MG63 (cell line): ENCODE data around the gene SIGLEC10. TPM values are rescaled to one million over a fixed set of nuclear protein-coding genes. Genes with fewer than 3 reads are reported as not detected.

Source experiments
- DNase-seq: peaks from one replicate; pipeline ENCODE4 v3.0.0-alpha.2; 2020
- H3K27me3 ChIP-seq: fragments of 250-450 bp; sonication (Bioruptor Pico); 2 replicates; pipeline ENCODE4 v1.5.1; 2020; ENCODE audit warnings: mild to moderate bottlenecking, moderate library complexity
- H3K36me3 ChIP-seq: fragments of 250-450 bp; sonication (Bioruptor Pico); 2 replicates; pipeline ENCODE4 v1.5.1; 2020; ENCODE audit warnings: mild to moderate bottlenecking, moderate library complexity
- H3K4me3 ChIP-seq: fragments of 250-450 bp; sonication (Bioruptor Pico); 2 replicates; pipeline ENCODE4 v1.5.1; 2020; ENCODE audit warnings: mild to moderate bottlenecking, moderate library complexity
- H3K9me3 ChIP-seq: fragments of 250-450 bp; sonication (Bioruptor Pico); 2 replicates; pipeline ENCODE4 v1.5.1; 2020; ENCODE audit warnings: mild to moderate bottlenecking, moderate library complexity
- total RNA-seq: library from RNA; depleted of rRNA; stranded (reverse); fragments of >200 nt; shearing (Covaris generic); gene quantifications from 2 replicates; pipeline ENCODE4 v1.2.3, GENCODE V29; 2014; ENCODE audit warnings: low replicate concordance

SIGLEC10 gene
- total RNA-seq, 1 experiment from 2014 or later: not detected

DNA sequence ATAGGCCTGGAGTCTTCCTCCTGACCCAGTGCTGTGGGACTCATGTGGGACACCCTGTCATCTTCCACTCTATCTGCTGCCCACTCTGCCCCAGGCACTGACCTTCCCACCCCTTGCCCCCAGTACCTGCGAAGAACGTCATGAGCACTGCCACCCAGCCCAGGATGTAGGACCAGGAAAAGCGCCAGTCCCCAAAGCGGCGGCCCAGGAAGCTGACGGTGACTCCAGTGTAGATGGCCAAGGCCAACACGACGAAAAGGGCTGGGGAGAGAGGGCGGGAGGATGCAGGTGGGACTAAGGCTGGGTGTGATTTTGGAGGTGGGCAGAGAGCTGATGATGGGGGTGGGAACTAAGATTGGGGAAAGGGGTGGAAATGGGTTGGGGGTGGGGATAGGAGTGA, 37.1 kb downstream of the SIGLEC10 start:
- H3K9me3 ChIP-seq: no peaks in the 10 kb centered on the region
- H3K4me3 ChIP-seq: no peak overlapping the region
- H3K36me3 ChIP-seq: no peaks in the 10 kb centered on the region
- H3K27me3 ChIP-seq: no peaks in the 10 kb centered on the region
- no peak for DNase-seq

DNA sequence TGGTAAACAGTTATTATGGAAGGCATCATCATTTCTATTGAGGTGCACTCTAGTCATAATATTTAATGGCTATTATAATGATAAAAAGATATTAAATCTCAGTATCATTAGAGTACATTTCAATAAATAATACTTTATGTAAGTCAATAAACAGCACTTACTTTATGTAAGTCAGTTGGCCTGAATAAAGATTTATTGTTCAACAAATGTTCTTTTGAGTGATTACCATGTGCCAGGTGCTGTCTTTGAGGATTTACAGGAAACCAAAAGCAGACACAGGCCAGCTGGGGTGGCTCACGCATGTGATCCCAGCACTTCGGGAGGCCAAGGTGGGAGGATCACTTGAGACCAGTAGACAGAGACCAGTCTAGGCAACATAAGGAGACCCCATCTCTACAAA, 40.0 kb downstream of the SIGLEC10 start:
- DNase-seq: no peak
- Histone ChIP-seq H3K36me3 (no peaks in the 10 kb centered on the region), H3K27me3 (no peaks in the 10 kb centered on the region), H3K9me3 (no peaks in the 10 kb centered on the region), H3K4me3 (no peak overlapping the region)

DNA sequence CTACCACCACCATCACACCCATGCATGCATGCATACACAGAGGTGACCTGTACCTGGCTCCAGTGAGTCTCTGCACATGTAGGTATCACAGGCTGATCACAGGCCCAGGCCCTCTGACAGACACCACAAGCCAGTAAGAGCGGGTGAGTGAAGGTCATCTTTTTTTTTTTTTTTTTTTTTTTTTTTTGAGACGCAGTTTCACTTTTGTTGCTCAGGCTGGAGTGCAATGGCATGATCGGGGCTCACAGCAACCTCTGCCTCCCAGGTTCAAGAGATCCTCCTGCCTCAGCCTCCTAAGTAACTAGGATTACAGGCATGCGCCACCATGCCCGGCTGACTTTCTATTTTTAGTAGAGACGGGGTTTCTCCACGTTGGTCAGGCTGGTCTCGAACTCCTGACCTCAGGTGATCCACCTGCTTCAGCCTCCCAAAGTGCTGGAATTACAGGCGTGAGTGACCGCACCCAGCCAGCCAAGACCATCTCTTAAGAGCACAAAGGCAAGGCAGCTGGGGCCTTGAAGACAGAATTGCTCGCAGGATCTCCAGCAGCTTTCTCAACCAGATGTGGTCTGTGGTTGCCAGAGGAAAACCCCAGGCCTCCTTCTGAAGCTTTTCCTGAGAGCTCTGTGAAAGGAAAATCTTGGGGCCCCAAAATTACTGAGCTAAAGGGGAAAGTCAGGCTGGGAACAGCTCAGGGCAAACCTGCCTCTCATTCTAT, 41.8 kb downstream of the SIGLEC10 start:
- Histone ChIP-seq H3K27me3 (no peaks in the 10 kb centered on the region), H3K36me3 (no peaks in the 10 kb centered on the region), H3K4me3 (no peak overlapping the region), H3K9me3 (no peaks in the 10 kb centered on the region)
- DNase-seq: no peak

DNA sequence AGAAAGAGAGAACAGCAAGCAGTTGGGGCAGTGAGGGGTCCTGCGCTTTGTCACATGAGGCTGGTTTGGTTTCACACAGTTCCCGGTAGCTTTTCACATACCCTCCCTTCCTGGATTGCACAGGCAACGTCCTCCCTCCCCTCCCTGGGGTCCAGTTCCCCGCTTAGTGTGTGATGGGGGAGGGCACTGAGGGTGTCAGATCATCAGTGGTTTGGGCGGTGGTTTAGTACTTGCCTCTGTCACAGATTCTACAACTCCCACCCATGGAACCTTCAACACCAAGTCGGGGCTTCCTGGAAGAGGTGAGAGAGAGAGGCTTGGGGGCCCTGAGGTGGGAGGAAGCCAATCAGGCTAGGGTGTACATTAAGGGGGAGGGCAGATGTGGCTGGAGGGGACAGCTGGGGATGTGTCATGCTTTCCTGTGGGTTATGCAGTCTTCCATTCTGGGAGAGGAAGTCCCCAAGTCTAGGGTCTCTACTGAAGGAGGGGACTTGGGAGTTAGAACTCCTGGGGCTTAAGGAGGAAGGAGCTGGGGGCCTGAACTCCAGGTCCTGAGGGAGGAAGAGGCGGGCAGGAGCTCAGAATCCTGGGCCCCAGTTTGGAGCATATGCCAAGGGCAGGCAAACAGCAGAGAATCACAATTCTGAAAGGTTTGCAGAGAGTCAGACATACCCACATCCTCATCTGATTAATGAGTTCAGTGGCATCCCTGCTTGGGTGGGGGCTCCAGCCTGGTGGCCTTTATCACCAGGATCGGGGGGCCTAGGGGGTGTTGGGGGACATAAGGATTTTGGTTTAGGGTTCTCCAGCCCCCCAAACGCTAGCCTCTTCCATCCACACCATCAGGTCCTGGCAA, 44.6 kb downstream of the SIGLEC10 start, which contains the start of gene NKG7:
TSS of gene NKG7 (minus strand) at position 6 of the 856 bp plus-strand sequence. CDS start 119 bp downstream, outside the sequence.
- Histone ChIP-seq H3K36me3 (no peaks in the 10 kb centered on the region), H3K27me3 (no peaks in the 10 kb centered on the region), H3K9me3 (no peaks in the 10 kb centered on the region), H3K4me3 (no peak within 1 kb of the TSS)
- no peak for DNase-seq

DNA sequence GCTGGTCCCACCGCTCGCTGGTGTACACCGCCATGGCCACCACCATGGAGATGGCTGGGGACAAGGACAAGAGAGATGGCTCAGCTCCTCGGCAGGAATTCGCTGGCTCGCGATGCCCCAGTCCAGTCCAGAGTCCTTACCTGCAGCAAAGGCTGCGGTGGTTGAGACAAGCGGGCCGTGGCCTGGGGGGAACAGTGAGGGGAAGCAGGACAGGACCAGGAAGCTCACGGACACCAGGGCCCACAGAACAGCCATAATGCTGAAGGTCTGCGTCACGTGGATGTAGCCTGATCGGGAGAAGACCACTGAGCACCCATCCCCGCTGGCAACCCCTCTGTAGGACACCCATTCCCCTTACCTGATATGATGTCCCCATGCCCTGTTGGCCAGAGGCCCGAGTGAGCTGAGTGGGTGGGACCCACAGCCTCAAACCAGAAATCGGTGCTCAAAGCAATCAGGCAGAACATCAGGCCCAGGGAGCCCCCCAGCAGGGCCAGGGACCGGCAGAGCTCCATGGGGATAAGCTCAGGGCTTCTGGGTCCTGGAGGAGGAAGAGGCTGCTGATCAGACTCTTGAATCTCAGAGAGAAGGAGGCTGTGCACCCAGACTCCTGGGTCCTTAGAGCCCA, 45.3 kb downstream of the SIGLEC10 start:
- Histone ChIP-seq H3K4me3 (no peak overlapping the region), H3K9me3 (no peaks in the 10 kb centered on the region), H3K36me3 (no peaks in the 10 kb centered on the region), H3K27me3 (no peaks in the 10 kb centered on the region)
- DNase-seq: no peak

DNA sequence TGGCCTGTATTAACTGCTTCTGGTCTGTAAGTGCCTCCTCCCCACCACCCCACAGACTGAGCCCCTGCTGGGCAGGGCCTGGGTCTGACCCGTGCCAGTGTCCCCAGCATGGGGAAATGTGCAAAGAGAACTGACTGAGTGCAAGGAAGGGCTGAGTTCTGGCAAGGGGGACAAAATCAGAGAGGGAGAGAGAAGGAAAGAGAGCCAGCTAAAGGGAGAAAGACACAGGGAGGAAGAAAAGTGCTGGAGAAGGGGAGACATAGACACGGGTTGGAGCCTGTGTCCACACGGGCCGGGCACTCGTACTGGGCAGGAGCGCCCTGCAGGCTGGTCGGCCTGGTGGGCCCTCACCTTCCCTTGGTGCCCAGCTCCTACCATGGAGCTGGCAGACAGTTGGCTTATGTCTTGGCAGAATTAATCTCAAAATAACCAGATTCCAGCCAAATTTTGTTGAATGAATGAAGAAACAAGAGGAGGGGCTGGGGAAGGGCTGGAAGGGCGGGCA, 46.2 kb downstream of the SIGLEC10 start:
- Histone ChIP-seq H3K4me3 (no peak overlapping the region), H3K36me3 (no peaks in the 10 kb centered on the region), H3K9me3 (no peaks in the 10 kb centered on the region), H3K27me3 (no peaks in the 10 kb centered on the region)
- DNase-seq: no peak

DNA sequence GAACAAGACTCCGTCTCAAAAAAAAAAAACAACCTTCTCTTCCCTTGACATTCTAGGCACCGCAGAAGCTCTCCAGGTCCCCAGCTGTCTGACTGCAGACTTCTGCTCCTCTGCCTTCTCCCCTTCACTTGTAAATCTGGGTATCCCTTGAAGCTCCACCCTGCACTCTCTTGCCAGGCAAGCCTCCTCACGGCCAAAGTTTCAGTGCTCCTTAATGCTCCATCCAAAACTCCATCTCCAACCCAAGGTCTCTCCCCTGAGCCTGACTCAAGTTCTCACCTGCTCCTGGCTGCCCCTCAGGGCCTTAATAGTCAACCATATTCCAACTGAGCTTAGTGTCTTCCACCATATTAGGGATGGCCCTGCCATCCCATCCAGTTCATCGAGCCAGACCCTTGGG, 47.2 kb downstream of the SIGLEC10 start:
- Histone ChIP-seq H3K27me3 (no peaks in the 10 kb centered on the region), H3K4me3 (no peak overlapping the region), H3K36me3 (no peaks in the 10 kb centered on the region), H3K9me3 (no peaks in the 10 kb centered on the region)
- DNase-seq: no peak

DNA sequence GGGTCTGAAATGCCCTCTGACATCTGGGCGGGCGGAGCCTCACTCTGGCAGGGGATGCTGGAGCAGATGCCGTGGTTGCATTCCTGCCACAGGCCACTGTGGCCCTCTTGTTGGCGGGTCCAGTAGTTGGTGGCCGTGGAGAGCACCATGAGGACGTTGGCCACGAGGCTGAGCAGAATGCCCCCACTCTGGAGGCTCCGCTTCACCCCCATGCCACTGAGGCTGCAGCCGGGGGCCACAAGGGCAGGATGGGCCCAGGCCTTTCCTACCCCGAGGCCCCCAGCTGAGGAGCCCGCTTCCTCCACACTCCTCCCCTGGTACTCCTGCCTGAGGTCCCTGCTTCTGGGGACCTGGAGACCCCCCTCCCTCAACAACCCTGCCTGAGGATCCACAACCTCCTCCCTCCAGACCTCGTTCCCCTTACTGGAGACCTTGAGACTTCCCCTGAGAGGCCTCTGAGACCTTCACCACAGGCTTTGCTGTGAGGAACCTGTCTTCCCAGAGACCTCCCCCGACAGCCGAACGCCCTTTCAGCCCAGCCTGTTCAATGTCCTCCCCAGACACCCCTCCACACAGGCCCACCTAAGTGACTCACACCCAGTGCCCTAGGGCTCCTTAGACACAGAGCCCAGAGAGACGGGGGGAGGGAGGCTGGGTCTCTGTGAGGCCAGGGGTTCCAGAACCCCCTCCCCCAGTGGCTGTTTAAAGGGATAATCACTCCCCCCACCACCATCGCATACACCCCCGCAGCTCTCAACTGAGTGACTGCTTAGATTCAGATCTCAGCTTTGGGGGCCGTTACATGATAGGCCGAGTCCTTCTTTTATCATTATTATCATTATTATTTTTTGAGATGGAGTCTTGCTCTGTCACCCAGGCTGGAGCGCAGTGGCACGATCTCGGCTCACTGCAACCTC, 48.8 kb downstream of the SIGLEC10 start, which contains the start of gene CLDND2:
TSS of gene CLDND2 (minus strand) at position 638 of the 917 bp plus-strand sequence. CDS start at position 212, 426 bp downstream.
- Histone ChIP-seq H3K9me3 (no peaks in the 10 kb centered on the region), H3K4me3 (peak within 1 kb of the TSS; percentile 98), H3K36me3 (0 out of 2 replicates have a peak, but pooled peaks cover 2% of the 10 kb centered on the region), H3K27me3 (no peaks in the 10 kb centered on the region)
- no peak for DNase-seq

DNA sequence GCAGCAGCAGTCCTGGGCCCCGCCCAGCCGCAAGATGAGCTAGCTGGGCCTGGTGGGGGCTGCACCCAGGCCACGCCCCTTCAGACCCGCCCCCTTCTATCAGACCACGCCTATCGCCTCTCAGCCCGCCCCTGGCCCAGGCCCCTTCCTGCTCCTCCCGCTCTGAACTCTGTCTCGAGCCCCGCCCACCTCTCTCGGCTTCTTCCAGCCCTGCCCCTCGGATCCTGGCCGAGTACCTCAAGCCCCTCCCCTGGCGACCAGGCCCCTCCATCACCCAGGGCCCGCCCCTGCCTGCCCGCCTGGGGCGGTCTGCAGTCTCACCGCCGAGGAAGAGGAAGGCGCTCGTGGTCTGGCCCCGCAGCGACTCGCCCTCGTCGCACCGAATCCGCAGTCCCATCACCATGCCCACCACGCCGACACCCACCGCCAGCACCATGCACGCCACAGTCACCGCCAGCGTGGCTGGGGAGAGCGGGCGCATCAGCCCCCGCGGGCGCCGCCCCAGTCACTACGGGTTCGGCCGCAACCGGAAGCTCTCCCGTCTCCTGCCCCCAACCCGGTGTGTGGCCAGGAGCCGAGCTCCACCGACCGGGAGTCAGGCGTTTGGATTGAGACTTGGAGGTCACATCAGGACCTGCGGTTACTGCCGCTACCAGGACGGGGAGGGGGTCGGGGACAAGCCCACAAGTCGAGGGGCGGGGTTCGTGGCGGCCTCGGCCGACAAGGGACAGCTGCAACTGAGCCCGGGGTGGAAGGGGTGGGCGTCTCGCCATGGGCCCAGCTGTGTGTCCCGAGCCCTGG, 49.7 kb downstream of the SIGLEC10 start:
- Histone ChIP-seq H3K9me3 (no peaks in the 10 kb centered on the region), H3K27me3 (no peaks in the 10 kb centered on the region), H3K4me3 (peak overlapping the region; percentile 98), H3K36me3 (0 out of 2 replicates have a peak, but pooled peaks cover 2% of the 10 kb centered on the region)
- DNase-seq: peak; percentile 98

DNA sequence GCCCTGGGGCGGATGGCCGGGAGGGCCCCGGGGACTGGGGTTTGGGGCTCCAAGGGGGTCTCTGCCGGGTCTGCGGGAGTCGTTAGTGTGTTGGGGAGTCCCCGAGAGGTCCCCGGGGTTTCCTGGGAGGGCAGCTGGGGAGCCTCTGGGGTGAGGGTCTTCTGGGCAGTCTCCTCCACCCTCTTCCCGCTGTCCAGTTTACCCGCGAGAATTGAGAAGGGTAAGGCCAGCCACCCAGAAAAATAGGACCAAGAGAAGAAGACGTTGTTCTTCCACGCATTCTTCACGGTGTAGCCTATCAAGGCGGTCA, 50.2 kb downstream of the SIGLEC10 start:
- Histone ChIP-seq H3K4me3 (peak overlapping the region; percentile 98), H3K36me3 (peaks cover 6% of the 10 kb centered on the region; the same call in 1 of the 2 replicates), H3K9me3 (no peaks in the 10 kb centered on the region), H3K27me3 (no peaks in the 10 kb centered on the region)
- DNase-seq: no peak

DNA sequence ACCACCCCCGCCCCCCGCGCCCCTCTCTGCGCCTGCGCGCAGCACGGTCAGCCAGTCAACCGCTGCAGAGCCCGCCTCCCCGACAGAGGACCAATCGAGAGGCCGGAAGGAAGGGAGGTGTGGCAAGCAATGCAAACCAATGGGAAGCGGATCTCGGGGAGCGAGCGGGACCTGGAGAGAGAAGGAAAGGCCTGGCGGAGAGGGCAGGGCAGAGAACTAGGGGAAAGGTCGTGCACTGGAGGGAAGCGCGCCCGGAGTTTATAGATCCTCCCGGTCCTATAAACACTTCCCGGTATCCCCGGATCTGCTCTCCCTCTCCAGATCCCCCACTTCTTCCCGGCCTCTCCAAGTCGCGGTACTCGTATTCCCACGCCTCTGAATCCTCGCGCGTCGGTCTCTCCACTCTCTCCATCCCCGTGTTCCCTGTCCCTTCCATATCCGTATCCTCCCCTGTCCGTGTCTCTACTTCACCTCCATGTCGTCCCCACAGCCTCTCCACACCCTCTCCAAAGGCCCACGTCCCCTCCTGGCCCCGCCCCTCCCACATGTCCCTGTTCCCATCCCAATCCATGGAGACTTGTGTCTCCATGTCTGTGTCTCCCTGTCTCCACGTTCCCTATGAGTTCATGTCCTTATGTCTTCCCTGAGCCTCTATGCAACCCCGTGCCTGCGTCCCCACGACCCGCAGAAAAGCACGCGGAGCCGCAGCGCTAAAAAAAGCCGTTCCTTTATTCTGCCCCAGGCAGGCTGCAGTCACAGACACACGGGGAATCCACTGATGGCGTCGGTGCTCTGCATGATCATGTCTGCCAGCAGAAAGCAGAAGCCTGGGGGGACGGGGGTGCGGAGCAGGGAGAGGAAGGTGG, 50.8 kb downstream of the SIGLEC10 start:
- Histone ChIP-seq H3K36me3 (peaks cover 7% of the 10 kb centered on the region; the same call in 1 of the 2 replicates), H3K9me3 (no peaks in the 10 kb centered on the region), H3K27me3 (no peaks in the 10 kb centered on the region), H3K4me3 (peak overlapping the region; percentile 98)
- peak; percentile 99 for DNase-seq

DNA sequence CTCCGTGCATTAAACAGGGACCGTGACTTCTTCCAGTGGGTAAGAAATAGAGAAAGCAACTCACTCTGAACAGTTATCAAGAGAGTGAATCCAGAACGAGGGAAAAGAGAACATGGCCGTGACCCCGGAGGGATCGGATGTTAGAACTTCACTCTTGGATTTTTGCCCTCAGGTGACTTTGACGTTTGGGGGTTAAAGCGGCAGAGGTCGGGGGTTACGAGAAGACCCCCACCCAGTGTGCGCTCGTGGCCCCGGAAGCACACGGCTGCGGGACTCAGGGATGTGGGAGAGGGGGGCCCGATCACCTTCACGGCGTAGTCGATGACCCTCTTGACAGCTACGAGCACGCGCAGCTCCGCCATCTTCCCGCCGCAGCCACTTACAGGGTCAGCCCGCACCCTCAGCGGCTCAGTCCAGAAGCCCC, 51.5 kb downstream of the SIGLEC10 start, which contains the start of gene ETFB:
TSS of gene ETFB (minus strand) at position 424 of the 424 bp plus-strand sequence. CDS start at position 362, 62 bp downstream.
- DNase-seq: no peak
- peaks cover 7% of the 10 kb centered on the region for H3K36me3 ChIP-seq
- H3K4me3 ChIP-seq: peak within 1 kb of the TSS; percentile 98
- no peaks in the 10 kb centered on the region for H3K9me3 ChIP-seq
- no peaks in the 10 kb centered on the region for H3K27me3 ChIP-seq

DNA sequence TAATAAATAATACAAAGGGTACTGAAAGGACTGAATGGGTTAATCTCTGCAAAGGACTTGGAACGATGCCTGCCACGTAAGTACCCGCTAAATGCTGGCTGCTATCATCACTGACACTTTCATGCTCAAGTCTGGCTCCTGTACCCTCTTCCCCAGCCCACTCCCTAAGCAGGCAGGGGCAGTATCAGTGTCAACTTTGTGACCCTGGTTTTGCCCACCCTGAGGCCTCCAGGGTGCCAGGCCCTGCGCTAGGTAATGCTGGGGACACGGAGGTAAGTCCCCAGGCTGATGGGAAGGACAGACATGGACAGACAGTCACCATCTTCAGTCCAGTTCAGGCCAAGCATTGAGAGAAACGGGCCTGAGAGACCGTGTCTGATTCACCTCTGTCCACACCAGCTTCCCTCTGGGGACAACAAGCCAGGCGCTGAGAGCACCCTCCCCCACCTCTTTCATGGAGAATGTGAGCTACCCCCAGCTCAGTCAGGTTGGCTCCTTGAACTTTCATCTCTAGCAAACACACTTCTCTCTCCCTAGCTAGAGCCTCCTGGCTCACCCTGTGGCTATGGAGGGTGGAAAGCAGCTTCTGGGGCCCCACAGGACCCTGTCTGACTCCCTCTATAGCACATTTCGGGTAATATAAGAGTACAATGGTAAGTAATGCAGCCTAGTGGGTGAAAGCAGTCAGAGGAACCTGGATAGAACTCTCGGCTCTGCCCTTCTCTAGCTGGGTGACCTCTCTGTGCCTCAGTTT, 52.1 kb downstream of the SIGLEC10 start:
- H3K9me3 ChIP-seq: no peaks in the 10 kb centered on the region

More for the DNA sequence above, 52.1 kb downstream of the SIGLEC10 start:
- no peaks in the 10 kb centered on the region for H3K27me3 ChIP-seq
- H3K4me3 ChIP-seq: peak overlapping the region; percentile 98
- peaks cover 7% of the 10 kb centered on the region for H3K36me3 ChIP-seq
- DNase-seq: peak; percentile 39
